ENCODE results near the gene WDR7.
A peak's percentile ranks its signal among the peaks of the same experiment; 100 is the strongest.

The WDR7 gene

DNA sequence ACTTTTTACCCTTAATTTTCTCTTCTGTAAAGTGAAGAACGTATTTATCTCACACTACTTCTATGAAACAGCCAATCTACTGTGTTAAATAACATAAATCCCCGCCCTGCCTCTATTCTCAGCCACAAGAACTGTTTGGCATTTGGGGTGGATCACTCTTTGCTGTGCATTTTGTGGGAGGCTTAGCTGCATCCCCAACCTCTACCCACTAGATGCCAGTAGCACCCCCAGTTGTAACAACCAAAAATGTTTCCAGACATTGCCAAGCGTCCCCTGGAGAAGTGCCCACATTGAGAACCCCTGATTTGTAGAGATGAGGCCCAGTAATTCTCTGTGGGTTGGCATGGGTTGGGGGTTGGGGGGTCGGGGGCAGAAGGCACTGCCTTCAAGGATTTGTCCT, 401.0 kb downstream of the WDR7 start:
- DNase-seq: no peak

DNA sequence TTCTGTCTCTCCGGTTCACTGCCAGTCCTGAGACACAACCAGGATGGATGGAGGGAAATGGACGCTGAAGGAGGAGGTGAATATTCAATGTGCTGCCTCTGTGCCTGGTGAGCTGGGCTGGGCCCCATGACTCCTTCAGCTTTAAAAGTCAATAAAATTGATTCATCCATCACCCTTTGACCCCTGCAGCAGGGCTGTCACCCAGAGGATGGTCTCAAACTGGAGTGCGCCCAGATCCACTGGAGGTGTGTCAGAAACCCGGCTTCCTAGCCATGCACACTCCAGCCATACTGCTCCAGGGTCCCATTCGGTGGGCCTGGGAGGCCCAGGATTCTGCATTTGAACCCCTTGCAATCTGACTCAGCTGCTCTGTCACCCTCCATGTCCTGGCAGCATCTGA, 401.6 kb downstream of the WDR7 start:
- no peak for DNase-seq

DNA sequence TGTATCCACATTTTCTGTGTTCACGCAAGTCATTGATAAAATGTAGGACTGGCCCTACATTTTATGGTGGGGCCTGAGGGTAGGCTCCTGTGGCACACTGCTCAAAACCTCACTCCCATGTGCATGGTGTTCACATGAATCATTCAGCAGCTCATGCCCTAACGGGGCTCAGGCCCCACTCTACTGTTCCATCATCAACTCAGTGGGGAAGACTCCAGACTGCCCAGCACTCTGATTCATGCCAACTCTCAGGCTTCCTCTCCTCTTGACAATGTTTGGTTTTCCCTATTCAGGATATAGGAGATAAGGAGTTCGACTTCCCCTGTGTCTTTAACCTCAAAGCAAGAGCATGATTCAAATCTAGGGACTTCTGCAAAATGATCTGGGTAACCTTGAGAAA, 403.7 kb downstream of the WDR7 start:
- DNase-seq: no peak

DNA sequence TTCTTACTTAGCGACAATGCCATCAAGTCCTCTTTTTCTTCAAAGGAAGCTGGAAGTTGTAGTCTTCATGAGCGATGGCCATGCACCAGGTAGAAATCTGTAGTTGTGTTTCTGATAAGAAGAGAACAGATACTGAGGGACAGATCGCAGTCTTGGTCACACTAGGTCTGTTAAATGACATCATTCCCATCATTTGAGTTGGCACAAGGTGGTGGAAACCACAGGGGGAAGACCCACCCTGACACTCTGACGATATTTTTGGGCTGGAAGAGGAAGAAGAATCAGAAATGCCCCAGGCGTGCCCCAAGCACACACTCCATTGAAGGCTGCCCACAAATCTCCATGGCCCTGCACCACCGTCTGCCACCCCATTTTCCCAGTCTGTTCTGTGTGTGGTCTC, 406.7 kb downstream of the WDR7 start:
- DNase-seq: no peak

DNA sequence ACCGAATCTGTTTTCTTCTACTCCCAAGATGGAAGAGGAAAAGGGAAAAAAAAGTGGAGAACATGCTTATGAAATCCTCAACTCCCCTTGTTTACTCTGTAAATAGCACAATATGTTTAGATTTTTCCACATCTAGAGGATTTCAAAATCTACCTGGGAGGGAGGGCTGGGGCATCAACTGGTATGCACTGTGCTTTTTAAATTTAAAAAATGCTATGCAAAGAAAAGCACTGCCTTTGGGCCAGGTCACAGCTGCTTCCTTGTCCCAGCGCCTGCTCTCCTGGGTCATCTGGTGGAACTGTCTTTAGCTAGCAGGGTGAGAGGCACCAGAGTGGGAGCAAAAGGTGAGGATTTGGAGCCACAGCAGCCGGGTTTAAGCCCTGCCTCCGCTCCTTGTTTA, 407.6 kb downstream of the WDR7 start:
- no peak for DNase-seq

DNA sequence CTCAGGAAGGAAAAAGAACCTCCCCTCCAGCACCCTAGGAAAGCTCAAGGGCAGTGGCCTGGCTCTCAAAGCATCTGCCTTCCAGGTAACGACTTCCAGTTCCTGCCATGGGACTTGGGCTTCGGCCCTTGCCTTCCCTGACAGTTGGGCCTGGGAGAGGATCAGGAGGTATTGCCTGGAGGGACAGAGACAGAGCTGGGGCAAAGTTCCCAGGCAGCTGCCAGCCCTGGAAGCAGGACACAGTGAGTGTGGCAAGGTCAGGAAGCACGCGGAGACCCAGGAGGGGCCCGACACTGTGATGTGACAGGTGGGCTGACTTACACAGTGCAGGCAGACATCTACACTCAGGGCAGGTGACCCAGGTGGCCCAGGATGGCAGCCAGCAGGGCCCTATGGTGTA, 408.2 kb downstream of the WDR7 start:
- no peak for DNase-seq

DNA sequence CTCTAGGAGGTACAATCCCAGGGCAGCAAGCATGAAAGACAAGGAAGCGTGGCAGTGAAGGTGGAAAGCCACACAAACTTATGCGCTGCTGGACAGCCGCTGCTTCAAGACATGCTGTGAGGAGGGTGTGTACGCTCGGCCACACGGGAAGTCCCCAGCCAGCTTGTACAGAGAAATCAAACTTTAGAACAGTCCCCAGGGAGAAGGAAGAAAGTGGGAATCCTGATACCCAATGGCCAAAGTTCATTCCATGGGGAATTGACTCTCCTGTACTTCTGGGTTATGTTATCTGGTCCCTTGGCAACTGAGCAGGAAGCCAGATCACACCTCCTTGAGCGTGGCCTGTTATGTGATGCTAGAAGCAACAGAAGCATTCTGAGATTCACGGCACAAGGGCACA, 409.7 kb downstream of the WDR7 start:
- DNase-seq: no peak

DNA sequence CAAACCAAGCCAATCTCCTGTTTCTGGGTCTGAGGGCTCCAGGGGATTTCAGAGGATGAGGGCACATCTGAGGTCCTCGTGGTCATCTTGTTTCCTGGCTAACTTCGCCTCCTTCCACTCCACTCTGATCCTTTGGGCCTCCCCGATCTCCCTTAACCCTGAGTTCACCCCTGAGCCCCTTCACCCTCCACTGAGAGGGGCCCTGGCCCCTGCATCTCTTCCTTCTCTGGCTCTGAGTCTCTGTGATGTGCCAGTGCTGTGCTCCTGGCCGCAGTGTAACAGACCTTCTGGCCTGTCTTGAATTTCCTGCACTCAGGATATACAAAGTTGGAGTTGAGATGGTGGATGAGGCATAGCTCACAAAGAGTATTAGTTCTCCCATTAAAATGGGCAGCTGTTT, 411.0 kb downstream of the WDR7 start:
- DNase-seq: no peak

DNA sequence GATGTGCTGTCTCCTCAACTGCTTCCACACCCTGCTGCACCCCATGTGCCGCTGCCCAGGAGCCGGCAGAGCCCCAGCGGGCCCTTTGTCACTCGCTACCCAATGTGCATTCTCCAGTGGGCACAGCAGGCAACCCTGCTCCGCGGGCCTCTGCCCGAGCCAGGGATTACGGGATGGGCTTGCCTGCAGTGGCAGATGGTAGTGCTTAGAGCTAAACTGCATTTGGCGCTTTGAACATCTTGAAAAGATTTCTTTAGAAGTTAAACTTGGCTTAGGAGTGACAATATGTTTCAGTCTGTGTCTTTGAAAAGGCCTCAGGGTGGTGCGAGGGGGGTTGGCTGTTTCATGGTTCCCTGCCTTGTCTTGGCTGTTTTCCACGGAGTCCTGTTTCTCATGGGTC, 411.7 kb downstream of the WDR7 start:
- no peak for DNase-seq

DNA sequence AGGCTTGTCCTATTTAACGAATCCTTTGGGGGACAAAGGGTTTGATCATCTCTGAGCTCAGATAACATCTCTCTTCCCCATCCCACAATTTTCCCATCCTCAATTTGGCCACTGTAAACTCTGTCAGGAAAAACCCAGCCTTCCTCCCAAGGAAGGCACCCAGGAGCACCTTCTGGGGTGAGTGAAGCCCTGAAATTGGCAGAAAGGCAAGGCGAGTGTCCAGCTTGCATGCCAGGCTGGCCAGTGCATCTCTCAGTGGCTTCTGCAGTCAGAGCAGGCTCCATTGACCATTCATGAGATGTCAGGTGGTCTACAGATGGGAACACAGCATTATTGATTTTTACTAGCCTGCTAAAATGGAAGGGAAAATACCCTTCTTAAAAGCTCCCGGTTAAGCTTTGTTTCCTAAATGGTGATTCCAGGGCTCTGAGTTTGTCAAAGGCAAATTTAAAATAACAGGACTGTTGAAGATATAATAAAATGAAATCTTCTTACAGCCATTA, 412.5 kb downstream of the WDR7 start:
- DNase-seq: no peak

DNA sequence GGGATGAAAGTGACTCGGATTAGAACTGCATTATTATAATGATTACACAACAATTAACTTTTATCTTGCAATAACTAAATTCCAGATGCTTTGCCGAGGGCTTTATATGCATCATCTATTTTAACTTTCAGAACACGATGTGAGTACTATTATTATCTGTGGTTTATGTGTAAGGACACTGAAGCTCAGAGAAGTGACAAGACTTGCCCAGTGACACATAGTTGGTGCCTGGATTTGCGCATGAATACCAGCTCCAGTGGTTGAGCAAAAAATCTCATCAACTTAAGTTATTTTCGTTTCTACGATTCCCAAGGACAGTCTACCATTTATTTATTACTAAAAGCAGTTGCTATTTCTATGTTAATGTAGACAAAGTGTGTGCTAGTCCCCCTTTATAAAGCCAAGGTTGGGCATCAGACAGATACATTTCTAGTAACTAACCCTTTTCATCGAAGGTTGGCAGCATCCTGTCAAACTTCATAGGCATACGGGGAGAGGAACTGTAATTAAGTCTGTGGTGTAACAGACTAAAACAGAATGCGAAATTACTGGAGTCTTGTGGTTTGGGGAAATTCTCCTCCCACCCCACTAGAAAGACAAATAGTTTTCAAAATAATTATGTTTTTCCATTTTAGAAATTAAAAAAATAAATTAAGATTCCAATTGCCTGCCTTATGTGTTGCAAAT, 422.5 kb downstream of the WDR7 start:
- peak; percentile 26 for DNase-seq

DNA sequence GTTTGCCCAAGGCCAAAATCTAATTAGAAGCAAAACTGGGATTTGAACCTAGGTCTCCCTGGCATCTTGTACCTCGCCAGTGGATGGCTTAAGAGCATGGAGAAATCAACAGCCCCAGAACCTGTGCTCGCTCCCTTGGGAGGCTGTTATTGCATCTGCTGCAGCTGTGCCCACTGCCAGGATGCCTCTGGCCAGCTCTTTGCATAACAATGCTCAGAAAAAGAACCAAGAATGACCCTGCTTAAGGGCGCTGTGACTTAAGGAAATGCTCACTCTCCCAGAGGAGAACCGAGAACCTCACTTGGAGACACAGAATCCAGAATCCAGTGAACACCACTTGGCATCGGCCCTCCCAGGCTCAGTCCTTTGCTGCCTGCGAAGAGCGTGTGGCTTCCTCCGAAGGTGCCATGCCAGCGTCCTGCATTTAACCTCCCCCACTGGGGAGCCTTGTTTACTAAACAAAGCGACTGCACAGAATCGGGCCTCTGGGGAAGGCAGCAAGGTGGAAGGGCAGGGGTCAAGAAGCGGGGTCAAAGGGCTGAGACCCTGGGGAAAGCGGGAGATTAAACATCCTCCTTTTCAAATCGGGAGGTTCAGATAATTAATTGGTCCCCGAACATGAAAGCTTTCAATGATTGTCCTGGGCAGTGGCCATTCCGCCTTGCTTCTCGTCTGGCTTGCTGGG, 424.7 kb downstream of the WDR7 start:
- no peak for DNase-seq

DNA sequence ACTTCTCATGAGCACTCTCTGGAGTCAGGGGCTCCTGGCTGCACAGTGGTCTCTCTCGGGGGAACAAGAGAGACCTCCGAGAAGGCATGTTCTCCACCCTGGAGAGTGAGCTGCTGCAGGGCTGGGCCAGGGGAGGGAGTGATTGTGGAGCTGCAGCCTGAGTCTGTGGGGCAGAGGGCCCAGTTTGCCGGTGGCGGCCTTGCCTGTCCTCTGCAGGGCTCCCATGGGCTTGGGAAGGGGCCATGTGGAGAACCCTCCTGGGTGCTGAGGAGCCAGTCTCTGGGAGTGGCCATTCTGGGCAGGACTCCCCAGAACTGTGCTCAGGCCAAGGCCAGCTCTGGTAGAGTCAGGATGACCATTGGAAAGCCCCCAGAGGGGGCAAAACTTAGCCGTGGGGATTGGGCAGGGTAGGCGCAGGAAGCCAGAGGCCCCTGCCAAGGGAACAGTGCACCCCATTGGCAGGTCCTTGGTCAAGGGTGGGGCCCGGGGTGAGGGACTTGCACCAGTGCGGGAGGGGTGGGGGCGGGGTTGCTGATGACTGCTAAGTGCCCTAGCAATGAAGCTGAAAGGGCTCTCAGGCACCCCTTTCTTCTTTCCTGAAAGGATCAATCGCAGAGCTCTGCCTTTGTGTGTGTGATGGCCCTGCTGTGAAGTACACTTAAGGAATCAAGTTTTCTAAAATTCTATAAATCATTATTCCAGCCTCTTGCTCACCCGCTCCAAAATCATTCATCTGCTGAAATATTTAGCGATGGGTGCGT, 426.0 kb downstream of the WDR7 start:
- DNase-seq: no peak

DNA sequence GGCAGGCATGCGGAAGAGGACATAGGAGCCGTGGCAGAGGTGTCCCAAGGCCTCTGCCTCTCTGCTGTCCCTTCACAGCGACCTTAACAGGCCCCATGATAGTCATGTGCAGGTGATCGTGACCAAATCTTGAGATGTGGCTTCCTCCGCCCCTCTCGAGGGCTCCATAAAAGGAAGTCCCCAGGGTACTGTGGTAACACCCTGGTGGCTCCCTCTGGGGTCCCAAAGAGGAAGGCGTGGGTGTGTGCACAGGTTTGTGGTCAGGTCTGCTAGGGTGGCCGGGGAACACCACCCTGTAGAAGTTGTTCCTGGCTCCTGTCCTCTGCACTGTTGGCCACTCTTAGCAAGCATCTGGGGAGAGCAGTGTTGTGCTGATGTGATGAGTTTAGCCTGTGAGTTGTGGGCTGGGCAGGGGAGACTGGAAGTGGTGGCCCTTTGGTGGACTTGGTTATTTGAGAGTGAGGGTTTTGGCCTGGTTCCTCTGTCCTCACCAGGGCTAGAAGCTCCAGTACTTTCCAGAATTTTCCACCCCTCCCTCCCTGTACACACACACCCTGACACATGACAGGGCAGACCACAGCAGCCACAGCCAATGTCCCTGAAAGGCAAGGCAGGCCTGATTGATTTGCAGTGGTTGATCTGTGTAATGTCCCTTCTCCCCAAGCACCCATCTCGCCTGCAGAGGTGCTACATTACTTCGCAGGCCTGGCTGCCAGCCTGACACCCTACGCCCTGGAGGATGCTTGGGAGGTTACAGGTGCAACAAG, 426.8 kb downstream of the WDR7 start:
- peak; percentile 31 for DNase-seq

DNA sequence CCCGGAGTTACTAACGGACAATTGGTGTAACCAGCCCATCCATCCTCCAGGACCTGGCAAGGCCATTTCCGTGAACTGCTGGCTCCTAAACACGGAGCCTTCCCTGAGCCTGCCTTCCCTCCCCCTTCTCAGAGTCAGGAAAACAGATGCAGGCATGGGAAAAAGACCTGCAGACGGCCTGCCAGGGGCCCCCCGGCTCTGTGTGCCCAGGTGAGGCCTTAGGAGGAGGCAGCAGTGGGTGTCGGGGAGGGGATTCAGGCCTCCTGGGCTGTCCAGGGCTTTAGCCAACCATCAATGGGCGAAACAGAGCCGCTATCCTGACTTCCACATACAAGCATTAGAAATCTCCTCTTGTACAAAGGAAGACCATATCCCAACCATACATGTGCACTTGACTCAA, 427.5 kb downstream of the WDR7 start:
- no peak for DNase-seq

DNA sequence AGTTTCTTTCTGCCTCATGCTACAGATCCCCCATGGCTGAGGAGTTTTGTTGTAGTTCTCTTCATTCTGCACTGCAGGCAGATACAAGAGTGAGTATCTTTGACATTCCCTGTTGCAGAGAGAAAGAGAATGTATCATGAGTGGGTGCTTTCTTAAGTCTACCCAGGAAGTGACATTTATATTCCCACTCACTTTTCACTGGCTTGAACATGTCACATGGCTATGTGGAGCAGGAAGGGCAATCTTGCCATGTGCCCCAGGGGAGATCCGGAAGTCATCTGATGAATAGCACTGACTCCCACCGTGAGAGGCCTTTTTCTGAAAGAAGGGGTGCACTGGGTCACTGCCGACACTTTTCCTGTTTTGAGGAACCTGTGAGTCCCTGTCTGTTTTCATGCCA, 429.3 kb downstream of the WDR7 start:
- DNase-seq: no peak

DNA sequence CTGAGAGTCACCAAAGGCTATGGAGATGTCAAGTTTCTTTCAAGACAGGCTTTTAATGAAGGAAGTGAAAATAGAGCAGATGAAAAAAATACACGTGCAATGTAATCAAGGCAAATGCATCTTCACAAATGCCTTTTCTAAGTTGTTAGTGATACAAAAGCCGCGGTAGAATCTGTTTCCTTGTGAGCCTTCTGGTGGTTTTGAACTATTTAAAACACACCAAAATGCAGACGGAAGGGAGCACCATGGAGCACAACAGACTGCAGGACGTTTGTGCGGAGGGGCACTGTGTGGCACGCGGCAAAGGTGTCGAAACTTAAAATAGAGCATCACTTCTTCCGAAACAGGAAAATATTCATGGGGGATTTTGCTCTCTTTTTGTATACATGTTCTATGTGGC, 430.7 kb downstream of the WDR7 start:
- peak; percentile 19 for DNase-seq

DNA sequence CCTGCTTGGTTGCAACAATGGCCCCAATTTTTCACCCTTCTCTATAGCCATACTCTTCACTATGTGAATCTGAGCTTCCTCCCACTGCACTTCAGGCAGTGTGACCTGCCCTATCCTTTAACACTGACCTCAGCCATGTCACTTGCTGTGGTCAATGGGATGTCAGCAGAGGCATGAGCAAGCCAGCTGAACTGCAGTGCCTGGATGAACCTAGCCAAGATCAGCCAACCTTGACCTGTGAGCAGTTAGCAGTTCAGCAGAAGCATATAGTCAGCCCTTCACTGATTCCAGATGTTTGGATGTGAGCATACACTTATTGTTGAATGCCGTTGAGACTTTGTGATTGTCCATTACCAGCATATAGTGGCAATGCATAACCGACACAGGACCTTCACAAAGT, 432.3 kb downstream of the WDR7 start:
- DNase-seq: no peak

DNA sequence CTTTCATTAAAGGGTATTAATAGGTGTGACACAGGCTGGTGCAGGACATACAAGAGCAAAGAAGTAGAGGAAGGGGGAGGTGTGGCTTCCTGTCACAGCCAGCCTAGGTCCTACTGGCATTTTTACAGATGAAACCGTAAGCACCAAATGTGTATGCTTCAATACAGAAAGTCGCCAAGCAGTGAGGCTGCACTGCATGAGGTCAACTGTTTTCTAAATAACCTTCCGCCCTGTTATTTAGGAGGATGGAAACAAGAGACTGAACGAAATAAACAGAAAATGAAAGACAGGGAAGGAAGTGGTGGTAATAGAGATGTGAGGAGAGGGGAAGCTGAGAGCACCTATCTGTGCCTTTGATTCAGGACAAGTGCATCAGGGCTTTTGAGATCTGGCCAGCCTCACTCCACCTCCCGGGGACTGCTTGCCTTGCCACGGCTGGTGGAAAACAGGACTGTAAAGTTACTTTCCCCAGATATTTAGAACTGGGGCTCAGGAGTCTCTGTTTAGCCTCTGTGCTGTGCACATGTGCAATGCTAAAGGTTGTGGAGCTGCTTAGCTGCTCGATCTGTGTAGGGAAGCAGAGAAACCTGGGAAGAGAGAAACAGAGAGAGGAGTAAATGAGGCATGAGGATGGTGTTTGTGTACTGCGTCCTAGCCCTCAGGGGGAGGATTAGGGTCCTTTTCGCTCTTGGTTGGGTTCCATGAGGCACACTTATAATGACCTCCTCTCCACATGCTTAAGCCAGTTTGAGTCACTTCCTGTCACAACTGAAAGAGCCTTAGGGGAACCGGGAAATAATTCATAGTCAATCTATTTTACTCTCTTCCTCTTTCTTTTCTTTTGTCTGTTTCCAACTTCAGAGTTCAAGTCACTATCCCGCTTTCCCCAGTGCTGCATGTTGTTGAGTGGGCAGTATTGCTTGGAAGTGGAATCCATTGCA, 433.4 kb downstream of the WDR7 start:
- peak; percentile 73 for DNase-seq

DNA sequence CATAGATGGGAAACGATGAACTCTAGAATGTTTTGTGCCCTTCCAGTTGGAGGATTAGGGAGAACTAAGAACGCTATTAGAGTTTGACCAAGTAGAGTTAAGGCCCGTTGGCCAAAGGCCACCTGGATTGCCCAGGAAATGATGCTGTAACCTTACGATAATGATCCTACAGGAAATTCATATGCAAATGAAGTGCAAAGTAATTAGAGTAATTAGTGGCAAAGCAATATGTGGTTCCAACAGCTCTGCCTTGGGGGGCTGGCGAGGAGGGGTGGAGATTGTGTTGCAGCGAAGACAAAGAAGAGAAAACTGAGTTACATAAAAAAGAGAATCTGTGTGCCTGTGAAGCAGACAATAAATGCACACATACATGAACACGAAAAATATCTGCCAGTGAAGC, 434.2 kb downstream of the WDR7 start:
- no peak for DNase-seq

DNA sequence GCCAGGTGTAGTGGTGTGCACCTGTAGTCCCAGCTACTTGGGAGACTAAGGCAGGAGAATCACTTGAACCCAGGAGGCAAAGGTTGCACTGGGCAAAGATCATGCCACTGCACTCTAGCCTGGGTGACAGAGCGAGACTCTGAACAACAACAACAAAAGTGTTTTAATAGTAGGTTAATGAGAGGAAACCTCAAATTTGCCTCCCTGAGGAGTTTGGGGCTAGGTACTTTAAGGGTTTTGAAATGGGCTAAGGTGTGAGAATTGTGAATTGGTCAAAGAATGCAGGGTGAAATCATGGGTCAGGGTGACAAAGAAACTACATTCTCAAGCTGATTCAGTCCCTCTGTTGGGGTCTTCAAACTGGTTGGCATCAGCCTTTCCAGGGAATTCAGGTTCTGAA, 435.0 kb downstream of the WDR7 start:
- no peak for DNase-seq

Data from inflammatory macrophage treated with lipopolysaccharide for 4 hours (primary cell).